H1 (cell line): ENCODE results near the gene ODC1.
"Not testable (repeated sequence)": the region's sequence is repeated elsewhere in the genome, so short reads cannot be mapped to it uniquely, and the experiment has no call there.

Experiments
- BCL11A ChIP-seq, 2 experiments: IDR thresholded peaks; one replicate each; pipeline ENCODE4 v1.6.1; 2011; ENCODE audit warnings: low read depth in 2 of 2, low read length in 2 of 2, mild to moderate bottlenecking in 2 of 2
- CTCF ChIP-seq, 3 experiments: IDR thresholded peaks; 1 replicate in 2 of 3; 2 replicates in 1 of 3; pipeline versions ENCODE4 v1.5.1 to v1.6.1; 2011; ENCODE audit warnings: low read length in 3 of 3, mild to moderate bottlenecking in 3 of 3, inconsistent platforms in 2 of 3, low read depth in 1 of 3, moderate library complexity in 1 of 3; ENCODE audit not compliant: insufficient read depth in 1 of 3; ENCODE audit errors: control extremely low read depth in 1 of 3
- EP300 ChIP-seq, 2 experiments: IDR thresholded peaks; 1 replicate in 1 of 2; 2 replicates in 1 of 2; pipeline ENCODE4 v1.6.1; 2011 to 2012; ENCODE audit warnings: low read depth in 2 of 2, low read length in 2 of 2, mild to moderate bottlenecking in 2 of 2, borderline replicate concordance in 1 of 2, inconsistent platforms in 1 of 2, moderate library complexity in 1 of 2
- POLR2AphosphoS5 ChIP-seq: IDR thresholded peaks from 2 replicates; pipeline ENCODE4 v1.6.1; 2011; ENCODE audit warnings: low read depth, low read length
- RXRA ChIP-seq: IDR thresholded peaks from 2 replicates; pipeline ENCODE4 v1.6.1; 2011; ENCODE audit warnings: low read depth, mild to moderate bottlenecking, low read length, moderate library complexity; ENCODE audit not compliant: insufficient read depth
- SIN3A ChIP-seq, 2 experiments: IDR thresholded peaks in 1 of 2; conservative IDR thresholded peaks in 1 of 2; 2 replicates each; pipeline ENCODE4 v1.6.1; 2011 to 2012; ENCODE audit warnings: low read length in 2 of 2, improper control_type of control experiment in 1 of 2, low read depth in 1 of 2, mild to moderate bottlenecking in 1 of 2
- TBP ChIP-seq: IDR thresholded peaks from 2 replicates; pipeline ENCODE4 v1.6.1; 2011; ENCODE audit warnings: low read depth, low read length, improper control_type of control experiment
- USF2 ChIP-seq: IDR thresholded peaks from 2 replicates; pipeline ENCODE4 v1.6.1; 2011; ENCODE audit warnings: low read length, improper control_type of control experiment

- not testable (repeated sequence) for TF ChIP-seq EP300 (IDR thresholded peaks at IDR 0.05; ENCODE audit: borderline replicate concordance in 1 of 2, low read depth in 2 of 2, low read length in 2 of 2); CTCF (IDR thresholded peaks at IDR 0.05; ENCODE audit: control extremely low read depth in 1 of 3, insufficient read depth in 1 of 3, low read depth in 1 of 3, low read length in 3 of 3); USF2; RXRA; SIN3A (conservative IDR thresholded peaks at IDR 0.05 in 1 of 2, IDR thresholded peaks at IDR 0.05 in 1 of 2; ENCODE audit: low read depth in 1 of 2, low read length in 2 of 2); POLR2AphosphoS5; TBP; BCL11A (IDR thresholded peaks at IDR 0.05; ENCODE audit: low read depth in 2 of 2, low read length in 2 of 2)
Measured at GRCh38 chr2:10487741-10488104, 39.6 kb upstream of the ODC1 start.
